GM23338 (cell line): ENCODE measurements around the gene LYSET. TPM values are rescaled to one million over a fixed set of nuclear protein-coding genes. Genes with fewer than 3 reads are reported as not detected.

Experiments used
- ATAC-seq: fragments of 200-7000 bp; cut with Tn5 transposase; 3 replicates; pipeline ENCODE4 v1.9.1; 2020
- DNase-seq: peaks from one replicate; pipeline ENCODE4 v3.0.0-alpha.2; 2015; ENCODE audit warnings: low spot score
- H2AFZ ChIP-seq: fragments of 200-600 bp; sonication (generic); 2 replicates; pipeline ENCODE4 v1.8.0; 2016; ENCODE audit warnings: antibody characterized with exemption, mild to moderate bottlenecking, moderate library complexity
- H3F3A ChIP-seq: fragments of 200-600 bp; sonication (generic); replicated peaks from 2 replicates; pipeline ENCODE4 v1.8.0; 2017; ENCODE audit warnings: antibody characterized with exemption, mixed run types, low read depth
- H3K27ac ChIP-seq: fragments of 200-600 bp; sonication (generic); 2 replicates; pipeline ENCODE4 v1.6.1; 2016; ENCODE audit warnings: low read depth
- H3K27me3 ChIP-seq: fragments of 200-600 bp; sonication (generic); 2 replicates; pipeline ENCODE4 v1.8.0; 2016; ENCODE audit warnings: mild to moderate bottlenecking, mixed run types, moderate library complexity; ENCODE audit not compliant: insufficient read depth
- H3K36me3 ChIP-seq: fragments of 200-600 bp; sonication (generic); 2 replicates; pipeline ENCODE4 v1.8.0; 2016; ENCODE audit warnings: mild to moderate bottlenecking; ENCODE audit not compliant: insufficient read depth
- H3K4me1 ChIP-seq: fragments of 200-600 bp; sonication (generic); 2 replicates; pipeline ENCODE4 v1.8.0; 2016; ENCODE audit warnings: mild to moderate bottlenecking, moderate library complexity; ENCODE audit not compliant: insufficient read depth
- H3K4me2 ChIP-seq: fragments of 200-600 bp; sonication (generic); 2 replicates; pipeline ENCODE4 v1.7.1; 2017; ENCODE audit warnings: mixed run types
- H3K4me3 ChIP-seq: fragments of 200-600 bp; sonication (generic); 2 replicates; pipeline ENCODE4 v1.6.1; 2016; ENCODE audit warnings: mixed run types
- H3K79me2 ChIP-seq: fragments of 200-600 bp; sonication (generic); replicated peaks from 2 replicates; pipeline ENCODE4 v1.8.0; 2017; ENCODE audit warnings: mild to moderate bottlenecking; ENCODE audit not compliant: insufficient read depth
- H3K9me2 ChIP-seq: fragments of 200-600 bp; sonication (generic); 2 replicates; pipeline ENCODE4 v1.8.0; 2017; ENCODE audit not compliant: insufficient read depth
- H4K20me1 ChIP-seq: fragments of 200-600 bp; sonication (generic); replicated peaks from 2 replicates; pipeline ENCODE4 v1.8.0; 2017; ENCODE audit warnings: mild to moderate bottlenecking; ENCODE audit not compliant: insufficient read depth
- H3K27ac Mint-ChIP-seq: 2 replicates; pipeline ENCODE4 v1.8.0; 2020; ENCODE audit warnings: inconsistent platforms, mild to moderate bottlenecking, moderate library complexity, mixed read lengths
- H3K27me3 Mint-ChIP-seq: 3 replicates; pipeline ENCODE4 v1.8.0; 2022; ENCODE audit warnings: low read depth, mild to moderate bottlenecking, moderate library complexity, mixed read lengths, inconsistent platforms; ENCODE audit not compliant: insufficient read depth, poor library complexity
- H3K36me3 Mint-ChIP-seq: 3 replicates; pipeline ENCODE4 v1.8.0; 2021; ENCODE audit warnings: low read depth, mild to moderate bottlenecking, inconsistent platforms, moderate library complexity, mixed read lengths
- H3K4me1 Mint-ChIP-seq: 3 replicates; pipeline ENCODE4 v1.8.0; 2020; ENCODE audit warnings: mild to moderate bottlenecking, inconsistent platforms, mixed read lengths
- H3K4me3 Mint-ChIP-seq: 3 replicates; pipeline ENCODE4 v1.8.0; 2021; ENCODE audit warnings: moderate library complexity, mild to moderate bottlenecking, inconsistent platforms, mixed read lengths
- H3K9me3 Mint-ChIP-seq: 3 replicates; pipeline ENCODE4 v1.8.0; 2020; ENCODE audit warnings: moderate library complexity, mild to moderate bottlenecking, inconsistent platforms, mixed read lengths
- CREB1 ChIP-seq: fragments of 250-450 bp; sonication (Bioruptor Pico); IDR thresholded peaks from 2 replicates; pipeline ENCODE4 v1.5.0; 2020; ENCODE audit warnings: low read depth, mild to moderate bottlenecking, moderate library complexity
- CTCF ChIP-seq, 2 experiments: fragments of 200-600 bp in 1 of 2; sonication (generic) in 1 of 2; conservative IDR thresholded peaks; 2 replicates each; pipeline versions ENCODE4 v1.5.1 to v1.6.1; 2016 to 2017; ENCODE audit warnings: antibody characterized with exemption in 2 of 2, low read depth in 2 of 2, mild to moderate bottlenecking in 2 of 2, moderate library complexity in 1 of 2
- JUNB ChIP-seq: IDR thresholded peaks from one replicate; pipeline ENCODE4 v1.6.1; 2016; ENCODE audit warnings: antibody characterized with exemption; ENCODE audit not compliant: unreplicated experiment
- POLR2AphosphoS5 ChIP-seq: IDR thresholded peaks from 2 replicates; pipeline ENCODE4 v1.6.1; 2016; ENCODE audit warnings: antibody characterized with exemption, low read depth
- REST ChIP-seq: IDR thresholded peaks from one replicate; pipeline ENCODE4 v1.6.1; 2018; ENCODE audit warnings: antibody characterized with exemption; ENCODE audit not compliant: unreplicated experiment
- ZNF462 ChIP-seq: fragments of 250-450 bp; sonication (Bioruptor Pico); IDR thresholded peaks from 2 replicates; pipeline ENCODE4 v1.5.0; 2020; ENCODE audit warnings: mild to moderate bottlenecking, moderate library complexity
- long read RNA-seq: library from polyadenylated mRNA; unstranded; transcript quantifications from one replicate; pipeline ENCODE4 v2.0.0, GENCODE V29; 2020; ENCODE audit not compliant: unreplicated experiment
- polyA plus RNA-seq: library from polyadenylated mRNA; unstranded; fragments of >200 nt; fragmentation: Nextera tagmentation; extraction: Ambion mirVana; gene quantifications from 2 replicates; pipeline ENCODE4 v1.2.1, GENCODE V29; 2016
- total RNA-seq: library from RNA; depleted of rRNA; stranded (reverse); fragments of >200 nt; shearing (Covaris generic); gene quantifications from 2 replicates; pipeline ENCODE4 v1.2.3, GENCODE V29; 2014; rRNA removed

Gene LYSET
- total RNA-seq (14.2 and 20.4 TPM in 2 replicates), polyA plus RNA-seq (32.4 and 34.0 TPM in 2 replicates)
- long read RNA-seq, partial matches to known transcripts = 1 of 8 reads
- long read RNA-seq, other reads (novel, unspliced or antisense) = 0 of 8 reads

- H3K27ac Mint-ChIP-seq = peak within 1 kb of the TSS; percentile 96
- H3K27me3 Mint-ChIP-seq = peaks cover 9% of the 10 kb centered on the region
- ATAC-seq (peak; percentile 91), DNase-seq (peak; percentile 94)
- Histone ChIP-seq H3K4me3 (peak within 1 kb of the TSS; percentile 100), H3K27me3 (no peaks in the 10 kb centered on the region), H2AFZ (peak within 1 kb of the TSS; percentile 100), H3K27ac (peak within 1 kb of the TSS; percentile 98), H3K9me2 (no peaks in the 10 kb centered on the region), H3K36me3 (peaks cover 19% of the 10 kb centered on the region), H3K4me2 (peak within 1 kb of the TSS; percentile 98), H3F3A (peaks cover 18% of the 10 kb centered on the region), H3K79me2 (peaks cover 38% of the 10 kb centered on the region), H4K20me1 (0 out of 2 replicates have a peak, but pooled peaks cover 12% of the 10 kb centered on the region), H3K4me1 (peaks cover 6% of the 10 kb centered on the region; the same call in 1 of the 2 replicates)
- peak within 1 kb of the TSS; percentile 99 for H3K4me3 Mint-ChIP-seq
- H3K4me1 Mint-ChIP-seq = peaks cover 16% of the 10 kb centered on the region; the same call in 2 of the 3 replicates
- H3K36me3 Mint-ChIP-seq = peaks cover 21% of the 10 kb centered on the region
- H3K9me3 Mint-ChIP-seq = no peaks in the 10 kb centered on the region
- TF ChIP-seq CTCF (conservative IDR thresholded peaks at IDR 0.05; ENCODE audit: low read depth in 2 of 2) (peak in 1 of 2 experiments; percentile 16; a peak in 1 of 4 replicates), REST (no peak), JUNB (no peak), ZNF462 (no peak), POLR2AphosphoS5 (peak; percentile 90), CREB1 (CRISPR knock-in tag) (peak; percentile 90)
Measured at GRCh38 chr14:93184391-93185348, at the start of gene LYSET, which contains the start of gene MOAP1. Gene LYSET, plus strand, starts transcription at chr14:93185317. Its CDS starts 89 bp downstream, at chr14:93185406. Gene MOAP1, minus strand, starts transcription at chr14:93184897. Its CDS starts 655 bp downstream, at chr14:93184242.
